ENCODE results near the gene EXOSC5.

EXOSC5 gene

DNA sequence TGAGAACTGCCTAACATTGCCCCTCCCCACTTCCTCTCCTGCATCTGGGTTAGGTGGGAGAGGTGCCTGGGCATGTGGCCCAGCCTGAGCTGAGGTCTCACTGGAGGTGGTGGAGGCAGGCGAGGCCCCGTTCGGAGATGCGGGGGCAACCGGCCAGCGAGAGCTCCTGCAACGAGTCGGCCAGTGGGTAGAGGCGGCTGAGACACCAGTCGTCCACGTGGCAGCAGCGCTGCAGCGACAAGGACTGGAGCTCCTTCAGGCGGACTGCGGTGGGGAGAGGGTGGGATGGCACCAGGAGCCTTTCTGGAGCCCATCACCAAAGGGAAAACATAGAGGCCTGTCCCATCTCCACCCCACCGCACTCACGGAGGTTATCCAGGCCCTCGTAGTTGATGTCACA is 36.0 kb upstream of the EXOSC5 start:
- POLR2A ChIA-PET = no interaction called here

GRCh38 chr19:41431426-41432386 is 34.5 kb upstream of the EXOSC5 start:
- ChIA-PET CTCF (interaction anchor here (0.6 to 2.1 kb wide), 8 partner anchors 8 to 228 kb away, joined by 3 to 8 read pairs (median 6); partner anchors contain the start of gene DMAC2), POLR2A (interaction anchor here (0.9 to 1.3 kb wide), 2 partner anchors 7 to 10 kb away, joined by 3 to 4 read pairs; no protein-coding TSS in a partner anchor)
- DNase-seq (ENCODE audit: low read depth, low spot score) = no peak

More for the DNA sequence above, 36.0 kb upstream of the EXOSC5 start:
- no peak overlapping the region for H3K4me3 ChIP-seq (ENCODE audit: low read depth, low read length)
- DNase-seq (ENCODE audit: low read depth, low spot score) = no peak
- TF ChIP-seq, protein P1, sequence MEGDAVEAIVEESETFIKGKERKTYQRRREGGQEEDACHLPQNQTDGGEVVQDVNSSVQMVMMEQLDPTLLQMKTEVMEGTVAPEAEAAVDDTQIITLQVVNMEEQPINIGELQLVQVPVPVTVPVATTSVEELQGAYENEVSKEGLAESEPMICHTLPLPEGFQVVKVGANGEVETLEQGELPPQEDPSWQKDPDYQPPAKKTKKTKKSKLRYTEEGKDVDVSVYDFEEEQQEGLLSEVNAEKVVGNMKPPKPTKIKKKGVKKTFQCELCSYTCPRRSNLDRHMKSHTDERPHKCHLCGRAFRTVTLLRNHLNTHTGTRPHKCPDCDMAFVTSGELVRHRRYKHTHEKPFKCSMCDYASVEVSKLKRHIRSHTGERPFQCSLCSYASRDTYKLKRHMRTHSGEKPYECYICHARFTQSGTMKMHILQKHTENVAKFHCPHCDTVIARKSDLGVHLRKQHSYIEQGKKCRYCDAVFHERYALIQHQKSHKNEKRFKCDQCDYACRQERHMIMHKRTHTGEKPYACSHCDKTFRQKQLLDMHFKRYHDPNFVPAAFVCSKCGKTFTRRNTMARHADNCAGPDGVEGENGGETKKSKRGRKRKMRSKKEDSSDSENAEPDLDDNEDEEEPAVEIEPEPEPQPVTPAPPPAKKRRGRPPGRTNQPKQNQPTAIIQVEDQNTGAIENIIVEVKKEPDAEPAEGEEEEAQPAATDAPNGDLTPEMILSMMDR (IDR thresholded peaks at IDR 0.05; ENCODE audit: insufficient read depth, low read length, missing control alignments) = no peak
- CTCF ChIA-PET = interaction anchor here (1.1 to 1.3 kb wide), 2 partner anchors 16 to 111 kb away, joined by 3 read pairs; no protein-coding TSS in a partner anchor

DNA sequence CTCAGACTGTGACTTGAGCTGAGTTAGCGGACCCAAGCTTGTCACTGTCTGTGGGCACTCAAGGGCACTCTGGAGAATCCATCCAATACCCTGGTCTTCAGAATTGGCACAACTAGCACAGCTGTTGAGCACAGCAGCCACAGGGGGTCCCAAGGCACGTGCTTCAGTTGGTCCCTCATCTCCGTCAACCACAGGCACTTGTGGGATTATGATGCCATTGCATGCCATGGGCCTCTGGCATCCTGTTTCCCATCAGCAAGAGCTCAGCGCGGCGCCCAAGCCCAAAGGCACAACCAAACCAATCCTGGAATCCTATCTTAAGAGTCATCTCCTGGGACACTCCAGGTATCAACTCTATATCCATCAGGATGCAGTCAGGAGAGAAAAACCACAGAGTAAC is 33.8 kb upstream of the EXOSC5 start:
- CTCF ChIA-PET = interaction anchor here (1.4 to 2.1 kb wide), 7 partner anchors 9 to 227 kb away, joined by 3 to 8 read pairs (median 6); partner anchors contain the start of gene DMAC2
- H3K4me3 ChIP-seq (ENCODE audit: low read depth, low read length) = no peak overlapping the region
- TF ChIP-seq, protein P1 (IDR thresholded peaks at IDR 0.05; ENCODE audit: insufficient read depth, low read length, missing control alignments) = no peak
- no peak for DNase-seq (ENCODE audit: low read depth, low spot score)
- POLR2A ChIA-PET = interaction anchor here (0.9 to 1.3 kb wide), 2 partner anchors 8 to 9 kb away, joined by 3 to 4 read pairs; no protein-coding TSS in a partner anchor

More at GRCh38 chr19:41431426-41432386, 34.5 kb upstream of the EXOSC5 start:
- TF ChIP-seq, protein P1 (IDR thresholded peaks at IDR 0.05; ENCODE audit: insufficient read depth, low read length, missing control alignments) = peak; percentile 24
- no peak overlapping the region for H3K4me3 ChIP-seq (ENCODE audit: low read depth, low read length)

DNA sequence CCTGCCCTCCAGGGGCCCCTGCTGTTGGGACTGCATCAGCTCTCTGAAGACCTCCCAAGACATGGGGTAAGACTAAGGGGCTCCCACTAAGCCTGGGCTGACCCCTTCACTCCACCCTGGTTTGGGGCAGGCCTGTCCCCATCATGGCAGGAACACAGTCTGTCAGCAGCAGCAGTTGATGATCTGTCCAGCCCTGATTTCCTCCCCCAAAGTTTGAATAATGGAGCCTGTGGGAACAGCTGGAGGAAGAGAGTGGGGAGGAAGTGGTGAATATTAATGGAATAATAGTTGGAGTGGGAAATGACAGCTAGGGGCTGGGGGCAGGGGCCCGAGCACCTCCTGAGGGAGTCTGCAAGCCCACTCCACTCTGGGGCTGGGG is 31.3 kb upstream of the EXOSC5 start:
- TF ChIP-seq, protein P1 (IDR thresholded peaks at IDR 0.05; ENCODE audit: insufficient read depth, low read length, missing control alignments) = no peak
- ChIA-PET CTCF (interaction anchor here (0.9 to 2.1 kb wide), 5 partner anchors 11 to 224 kb away, joined by 3 to 13 read pairs (median 4); partner anchors contain the start of gene DMAC2), POLR2A (interaction anchor here (2.0 kb wide), 1 partner anchor 11 kb away, joined by 12 read pairs; the partner anchor contains the start of gene DMAC2)
- H3K4me3 ChIP-seq (ENCODE audit: low read depth, low read length) = peak overlapping the region; percentile 58; the same call in 1 of the 2 replicates
- no peak for DNase-seq (ENCODE audit: low read depth, low spot score)

DNA sequence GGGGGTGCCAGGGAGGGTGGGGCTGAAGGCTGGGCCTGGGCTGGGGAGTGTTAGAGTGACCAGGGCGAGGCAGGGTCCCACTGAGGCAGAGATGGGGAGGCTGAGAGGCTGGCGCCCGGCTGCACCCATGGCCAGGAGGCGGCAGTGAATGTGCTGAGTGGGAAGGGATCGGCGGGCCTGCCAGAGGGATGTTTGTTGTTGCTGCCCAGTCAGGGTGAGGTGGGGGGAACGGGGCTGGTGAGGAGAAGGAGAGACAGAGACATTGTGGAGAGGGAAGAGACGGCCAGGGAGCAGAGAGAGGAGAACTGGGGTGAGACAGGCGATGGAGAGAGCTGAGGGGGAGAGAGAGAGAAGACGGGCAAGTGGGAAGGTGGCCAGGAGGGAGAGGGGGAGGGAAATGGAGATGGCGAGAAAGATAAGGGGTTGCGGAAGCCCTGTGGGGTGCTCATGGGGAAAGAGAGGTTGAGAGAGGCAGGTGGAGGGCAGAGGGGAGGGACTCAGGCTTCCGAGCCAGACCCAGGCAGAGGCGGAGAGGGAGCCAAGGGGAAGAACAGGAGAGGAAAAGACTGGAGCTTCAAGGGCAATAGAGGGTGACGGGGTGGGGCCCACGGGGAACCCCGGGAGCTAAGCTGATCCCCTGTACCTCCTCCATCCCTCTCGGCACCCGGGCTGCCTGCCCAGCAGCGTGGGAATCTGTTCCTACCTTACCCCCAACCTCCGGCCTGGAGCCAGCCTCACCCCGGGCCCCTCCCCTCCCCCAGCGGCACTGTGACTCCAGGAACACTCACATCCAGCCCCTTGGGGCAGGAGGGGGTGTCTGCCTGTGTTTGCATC is 30.7 kb upstream of the EXOSC5 start:
- ChIA-PET CTCF (interaction anchor here (0.9 to 2.1 kb wide), 5 partner anchors 10 to 119 kb away, joined by 3 to 13 read pairs (median 4); partner anchors contain the start of gene DMAC2), POLR2A (interaction anchor here (0.6 to 2.0 kb wide), 3 partner anchors 12 to 160 kb away, joined by 3 to 12 read pairs (median 3); partner anchors contain the start of gene DMAC2)
- peak overlapping the region; percentile 58 for H3K4me3 ChIP-seq (ENCODE audit: low read depth, low read length)
- TF ChIP-seq, protein P1 (IDR thresholded peaks at IDR 0.05; ENCODE audit: insufficient read depth, low read length, missing control alignments) = no peak
- DNase-seq (ENCODE audit: low read depth, low spot score) = no peak
